Muscle of leg (tissue), 11 donors: ENCODE measurements around the gene PTPN1. TPM values are rescaled to one million over a fixed set of nuclear protein-coding genes. Genes with fewer than 3 reads are reported as not detected.
"Not testable (repeated sequence)": the region's sequence is repeated elsewhere in the genome, so short reads cannot be mapped to it uniquely, and the experiment has no call there.

Experiments
- DNase-seq: peaks from one replicate; pipeline ENCODE4 v3.0.0; 2013
- H3K27ac ChIP-seq: one replicate; pipeline ENCODE4 v1.5.1; 2013; ENCODE audit warnings: mild to moderate bottlenecking, low read length, control low read depth
- H3K27me3 ChIP-seq: one replicate; pipeline ENCODE4 v1.6.1; 2013; ENCODE audit warnings: low read length; ENCODE audit not compliant: control insufficient read depth, insufficient read depth
- H3K36me3 ChIP-seq: one replicate; pipeline ENCODE4 v1.6.1; 2013; ENCODE audit warnings: low read length; ENCODE audit not compliant: control insufficient read depth, insufficient read depth
- H3K4me1 ChIP-seq: one replicate; pipeline ENCODE4 v1.6.1; 2013; ENCODE audit warnings: low read length; ENCODE audit not compliant: control insufficient read depth, insufficient read depth
- H3K4me3 ChIP-seq: one replicate; pipeline ENCODE4 v1.5.1; 2013; ENCODE audit warnings: low read length, control low read depth
- H3K9me3 ChIP-seq: replicated peaks from 2 replicates; pipeline ENCODE4 v1.6.1; 2013; ENCODE audit warnings: low read depth, low read length; ENCODE audit not compliant: control insufficient read depth
- WGBS: methylation state at CpG from one replicate; pipeline ENCODE4 v1.1.5; 2013; ENCODE audit warnings: missing lambda C conversion rate; ENCODE audit not compliant: insufficient coverage; 5-methylcytosine and 5-hydroxymethylcytosine counted together
- polyA plus RNA-seq, 8 donors: library from polyadenylated mRNA; unstranded; fragments of 120-200 nt; gene quantifications; one replicate each; pipeline versions ENCODE4 v1.2.1 to v1.2.3, GENCODE V29; 2013; ENCODE audit warnings: inconsistent platforms in 1 of 8, low replicate concordance in 1 of 8; ENCODE audit not compliant: insufficient read length in 8 of 8, insufficient read depth in 1 of 8
- total RNA-seq: library from RNA; stranded (reverse); fragments of 120-200 nt; gene quantifications from one replicate; pipeline ENCODE4 v1.2.4, GENCODE V29; 2013

Gene PTPN1
- total and polyA plus RNA-seq, 9 donors, result 12.5 to 22.5 (median 18.4) TPM

DNA sequence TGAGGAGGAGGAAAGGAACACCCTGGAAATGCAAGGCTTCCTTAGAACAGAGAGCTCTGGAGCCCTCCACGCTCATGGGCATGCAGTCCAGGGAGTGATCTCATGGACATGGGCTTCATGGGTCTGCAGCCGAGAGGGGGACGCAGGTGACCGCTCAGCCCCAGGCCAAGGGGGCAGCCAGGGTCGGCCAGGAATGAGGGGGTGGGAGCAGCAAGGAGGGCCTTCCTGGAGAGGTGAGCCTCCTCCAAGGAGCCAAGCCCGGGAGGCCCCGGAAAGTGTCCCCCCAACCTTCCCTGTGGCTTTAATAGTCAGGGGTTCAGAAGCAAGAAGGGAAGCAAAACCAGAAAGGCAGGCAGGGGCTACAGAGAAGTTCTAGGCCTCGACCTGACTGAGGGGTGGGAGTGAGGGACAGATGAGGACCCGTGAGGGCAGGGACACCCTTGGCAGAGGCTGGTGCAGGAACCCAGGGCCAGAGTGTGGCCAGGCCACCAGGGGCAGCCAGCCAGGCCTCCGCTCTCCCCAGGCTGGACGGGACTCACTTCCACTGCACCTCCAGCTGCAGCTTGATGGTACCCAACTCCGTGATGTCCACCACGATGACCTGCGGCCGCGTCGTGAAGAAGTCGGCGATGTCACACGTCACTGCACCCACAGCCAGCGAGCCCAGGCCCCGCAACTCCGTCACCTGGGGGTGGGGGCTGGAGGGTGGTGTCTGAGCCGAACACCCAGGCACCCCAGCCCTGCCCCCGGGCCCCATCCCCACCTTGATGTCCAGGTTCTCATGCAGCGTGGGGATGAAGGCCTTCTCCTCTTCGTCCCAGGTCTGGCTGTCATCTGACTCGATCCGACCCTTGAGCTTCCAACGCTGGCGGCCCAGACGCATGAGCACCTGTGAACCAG is 97.9 kb downstream of the PTPN1 start:
- Histone ChIP-seq H3K27me3 (no peaks in the 10 kb centered on the region), H3K27ac (no peak overlapping the region), H3K36me3 (no peaks in the 10 kb centered on the region), H3K9me3 (no peaks in the 10 kb centered on the region), H3K4me1 (no peaks in the 10 kb centered on the region), H3K4me3 (no peak overlapping the region)
- DNase-seq, result no peak
- WGBS, result 86% methylated on average over 23 of the region's 32 CpGs

DNA sequence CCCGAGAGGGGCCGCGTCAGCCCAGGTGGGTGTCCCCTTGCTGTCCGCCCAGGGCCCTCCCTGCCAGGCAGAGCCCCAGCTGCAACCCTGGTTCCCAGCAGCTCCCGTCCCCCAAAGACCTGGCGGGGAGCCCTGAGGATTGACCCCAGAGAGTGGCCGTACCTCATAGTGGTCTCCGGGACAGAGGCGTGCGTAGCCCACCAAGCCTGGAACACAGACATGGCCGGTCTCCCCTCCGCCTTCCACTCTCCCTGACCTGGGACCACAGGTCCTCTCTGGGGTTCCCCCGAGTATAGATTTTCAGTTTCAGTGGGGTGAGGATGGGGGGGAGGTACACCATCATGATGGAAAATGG is 98.5 kb downstream of the PTPN1 start:
- Histone ChIP-seq H3K36me3 (no peaks in the 10 kb centered on the region), H3K4me3 (no peak overlapping the region), H3K4me1 (no peaks in the 10 kb centered on the region), H3K9me3 (no peaks in the 10 kb centered on the region), H3K27me3 (no peaks in the 10 kb centered on the region), H3K27ac (no peak overlapping the region)
- WGBS, result 93% methylated on average over 10 of the region's 13 CpGs
- no peak for DNase-seq

DNA sequence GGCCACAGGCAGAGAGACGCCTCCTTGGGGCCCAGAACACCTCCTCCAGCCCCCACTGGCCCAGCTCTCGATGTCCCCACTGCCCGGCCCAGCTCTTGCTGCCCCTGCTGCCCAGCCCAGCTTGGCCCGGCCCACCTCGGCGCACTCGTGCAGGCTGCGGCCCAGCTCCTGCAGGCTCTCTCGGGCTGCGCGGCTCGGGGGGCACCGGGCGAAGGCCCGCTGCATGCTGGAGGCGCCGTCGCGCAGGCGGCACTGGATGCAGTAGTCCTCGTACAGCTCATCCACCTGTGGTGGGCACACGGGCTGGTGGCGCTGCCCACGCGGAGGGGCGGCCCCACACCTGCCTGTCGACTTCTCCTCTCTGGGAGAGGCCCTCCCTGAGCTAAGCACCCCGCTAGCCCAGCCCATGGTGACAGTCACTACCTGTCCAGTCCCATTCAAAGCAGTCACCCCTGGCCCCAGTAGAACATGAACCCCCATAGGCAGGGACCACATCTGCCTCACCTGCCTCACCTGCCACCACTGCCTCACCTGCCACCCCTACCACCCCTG is 99.3 kb downstream of the PTPN1 start:
- WGBS, result 89% methylated on average over 28 of the region's 28 CpGs
- H3K4me1 ChIP-seq, result no peaks in the 10 kb centered on the region
- no peak for DNase-seq
- H3K27me3 ChIP-seq, result no peaks in the 10 kb centered on the region
- no peak overlapping the region for H3K4me3 ChIP-seq
- H3K36me3 ChIP-seq, result no peaks in the 10 kb centered on the region
- no peak overlapping the region for H3K27ac ChIP-seq
- no peaks in the 10 kb centered on the region for H3K9me3 ChIP-seq

DNA sequence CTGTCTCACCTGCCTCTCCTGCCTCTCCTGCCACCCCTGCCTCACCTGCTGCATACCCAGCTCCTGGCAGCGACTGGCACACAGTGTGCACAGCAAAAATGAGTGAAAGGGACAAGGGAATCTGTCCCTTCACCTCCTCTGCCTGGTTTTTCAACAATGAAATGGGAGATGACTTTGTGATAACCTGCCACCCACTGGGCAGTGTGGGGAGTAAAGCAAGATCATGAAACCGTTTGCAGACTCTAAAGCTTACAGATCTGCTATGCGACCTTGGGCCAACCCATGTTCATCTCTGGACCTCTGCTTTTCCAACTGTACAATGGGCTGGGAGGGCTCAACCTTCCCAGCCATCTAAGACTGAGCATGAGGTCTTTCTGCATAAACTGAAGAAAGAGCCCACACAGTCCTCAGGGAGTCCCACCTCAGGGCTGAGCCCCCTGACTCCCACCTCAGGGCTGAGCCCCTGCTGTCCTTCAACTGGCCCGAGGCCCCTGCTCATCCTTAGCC is 100.1 kb downstream of the PTPN1 start:
- no peaks in the 10 kb centered on the region for H3K4me1 ChIP-seq
- WGBS, result 43% methylated on average over 3 of the region's 4 CpGs
- no peak overlapping the region for H3K4me3 ChIP-seq
- no peak overlapping the region for H3K27ac ChIP-seq
- H3K27me3 ChIP-seq, result no peaks in the 10 kb centered on the region
- no peak for DNase-seq
- no peaks in the 10 kb centered on the region for H3K36me3 ChIP-seq
- H3K9me3 ChIP-seq, result no peaks in the 10 kb centered on the region

DNA sequence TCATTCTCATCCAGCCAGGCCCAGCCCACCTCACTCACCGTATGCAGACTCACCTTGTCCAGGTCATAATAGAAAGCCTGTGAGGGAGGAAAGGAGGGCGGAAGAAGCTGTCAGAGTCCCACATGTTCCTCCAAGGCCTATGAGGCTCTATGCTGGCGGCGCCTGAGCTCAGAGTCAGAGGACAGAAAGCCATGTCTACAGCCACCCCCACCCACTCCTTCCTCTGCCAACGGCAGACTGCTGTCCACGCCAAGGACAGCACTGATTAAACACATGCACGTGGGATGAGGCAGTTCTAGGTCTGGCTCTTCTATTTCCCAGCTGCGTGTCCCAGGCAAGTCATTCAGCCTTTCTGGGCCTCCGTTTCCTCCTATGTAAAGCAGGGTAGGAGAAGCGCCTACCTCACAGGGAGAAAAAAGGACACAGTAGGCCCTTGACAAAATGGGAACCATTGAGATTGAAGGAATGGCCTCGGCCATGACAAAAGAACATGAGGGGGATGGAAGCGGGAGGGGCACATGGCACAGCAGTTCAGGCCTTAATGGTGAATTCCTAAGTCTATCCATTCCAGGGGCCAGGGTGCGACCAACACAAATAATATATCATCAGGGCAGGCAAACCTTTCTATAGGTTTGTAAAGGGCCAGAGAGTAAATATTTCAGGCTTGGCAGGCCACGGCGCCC is 101.1 kb downstream of the PTPN1 start:
- H3K9me3 ChIP-seq, result no peaks in the 10 kb centered on the region
- H3K4me3 ChIP-seq, result no peak overlapping the region
- peak; percentile 38 for DNase-seq
- no peaks in the 10 kb centered on the region for H3K27me3 ChIP-seq
- H3K27ac ChIP-seq, result no peak overlapping the region
- WGBS, result 50% methylated on average over 8 of the region's 15 CpGs
- no peaks in the 10 kb centered on the region for H3K4me1 ChIP-seq
- H3K36me3 ChIP-seq, result no peaks in the 10 kb centered on the region

DNA sequence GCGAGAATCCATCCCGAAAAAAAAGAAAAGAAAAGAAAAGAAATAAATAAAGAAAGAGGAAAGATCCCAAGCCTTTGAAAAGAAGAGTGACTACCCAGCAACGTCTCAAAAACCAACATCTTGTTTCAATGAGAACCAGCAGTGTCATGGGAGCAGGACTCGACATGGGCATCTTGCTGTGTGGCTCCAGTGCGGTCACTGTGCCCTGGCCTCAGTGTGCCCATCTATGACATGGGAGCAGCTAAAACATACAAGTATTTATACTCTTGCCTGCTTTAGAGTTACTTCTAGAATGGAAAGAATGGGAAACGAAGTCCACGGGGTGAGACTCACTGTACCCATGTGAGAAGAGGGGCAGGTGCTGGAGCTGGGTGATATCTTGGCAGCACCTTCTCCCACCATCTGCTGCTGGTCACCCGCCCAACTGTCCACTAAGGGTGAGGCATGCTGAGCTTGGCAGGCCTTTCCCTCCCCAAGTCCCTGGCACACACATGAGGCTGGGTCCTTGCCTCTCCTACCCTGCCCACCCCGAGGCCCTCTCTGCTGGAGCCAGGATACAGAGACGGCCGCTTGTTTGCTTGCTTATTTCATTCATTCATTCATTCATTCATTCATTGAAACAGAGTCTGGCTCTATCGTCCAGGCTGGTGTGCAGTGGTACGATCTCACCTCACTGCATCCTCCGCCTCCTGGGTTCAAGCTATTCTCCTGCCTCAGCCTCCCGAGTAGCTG is 103.4 kb downstream of the PTPN1 start:
- H3K36me3 ChIP-seq, result no peaks in the 10 kb centered on the region
- no peaks in the 10 kb centered on the region for H3K4me1 ChIP-seq
- DNase-seq, result no peak
- H3K4me3 ChIP-seq, result no peak overlapping the region
- no peaks in the 10 kb centered on the region for H3K9me3 ChIP-seq
- no peaks in the 10 kb centered on the region for H3K27me3 ChIP-seq
- 93% methylated on average over 10 of the region's 15 CpGs for WGBS
- H3K27ac ChIP-seq, result no peak overlapping the region

DNA sequence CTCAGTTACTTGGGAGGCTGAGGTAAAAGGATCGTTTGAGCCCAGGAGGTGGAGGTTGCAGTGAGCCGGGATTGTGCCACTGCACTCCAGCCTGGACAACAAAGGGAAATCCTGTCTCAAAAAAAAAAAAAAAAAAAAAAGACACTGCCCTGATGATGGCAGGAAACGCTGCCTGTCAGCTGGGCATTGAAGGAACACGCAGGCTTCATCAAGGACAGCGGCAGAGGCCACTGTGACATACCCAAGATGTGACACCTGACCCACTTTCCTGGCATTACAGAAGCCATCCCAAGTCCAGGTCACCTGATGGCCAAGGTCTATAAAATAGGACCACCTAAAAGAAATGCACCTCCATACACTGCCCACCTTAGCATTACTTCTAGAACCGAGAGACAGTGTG is 105.2 kb downstream of the PTPN1 start:
- 100% methylated on average over 5 of the region's 6 CpGs for WGBS

DNA sequence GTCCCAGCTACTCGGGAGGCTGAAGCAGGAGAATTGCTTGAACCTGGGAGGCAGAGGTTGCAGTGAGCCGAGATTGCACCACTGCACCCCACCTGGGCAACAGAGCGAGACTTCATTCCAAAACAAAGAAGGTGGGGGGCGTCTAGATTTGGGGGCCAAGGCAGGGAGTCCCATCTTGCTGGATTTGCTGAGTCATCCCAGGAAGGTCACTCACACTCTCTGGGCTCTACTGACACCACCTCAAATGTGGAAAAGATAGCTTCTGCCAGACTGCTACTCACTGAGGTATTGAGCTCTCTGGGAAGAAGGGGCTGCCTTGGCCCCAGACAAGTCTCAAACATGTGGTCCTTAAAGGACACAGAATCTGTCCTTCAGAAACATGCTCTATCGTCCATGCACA is 106.8 kb downstream of the PTPN1 start:
- peaks cover 9% of the 10 kb centered on the region for H3K9me3 ChIP-seq
- no peaks in the 10 kb centered on the region for H3K27me3 ChIP-seq
- 95% methylated on average over 4 of the region's 5 CpGs for WGBS
- H3K4me1 ChIP-seq, result no peaks in the 10 kb centered on the region
- no peak overlapping the region for H3K4me3 ChIP-seq
- H3K27ac ChIP-seq, result no peak overlapping the region
- no peaks in the 10 kb centered on the region for H3K36me3 ChIP-seq
- DNase-seq, result no peak

More for the DNA sequence above, 105.2 kb downstream of the PTPN1 start:
- no peak for DNase-seq
- Histone ChIP-seq H3K27ac (no peak overlapping the region), H3K4me1 (no peaks in the 10 kb centered on the region), H3K9me3 (no peaks in the 10 kb centered on the region), H3K4me3 (no peak overlapping the region), H3K27me3 (no peaks in the 10 kb centered on the region), H3K36me3 (no peaks in the 10 kb centered on the region)

DNA sequence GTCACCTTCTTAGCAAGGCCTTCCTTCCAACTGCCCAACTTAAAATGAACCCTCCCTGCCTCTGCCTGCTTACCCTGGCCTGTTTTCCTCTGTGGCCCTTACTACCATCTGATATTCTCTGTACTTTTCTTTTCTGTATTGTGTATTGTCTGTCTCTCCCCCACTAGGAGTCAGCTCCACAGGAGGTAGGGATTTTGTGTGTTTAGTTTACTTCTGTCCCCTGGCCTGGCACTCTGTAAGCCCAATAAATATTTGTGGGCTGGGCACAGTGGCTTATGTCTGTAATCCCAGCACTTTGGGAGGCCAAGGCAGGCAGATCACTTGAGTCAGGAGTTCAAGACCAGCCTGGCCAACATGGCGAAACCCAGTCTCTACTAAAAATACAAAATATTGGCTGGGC is 108.4 kb downstream of the PTPN1 start:
- H3K27me3 ChIP-seq, result no peaks in the 10 kb centered on the region
- H3K36me3 ChIP-seq, result no peaks in the 10 kb centered on the region
- H3K27ac ChIP-seq, result no peak overlapping the region
- no peaks in the 10 kb centered on the region for H3K4me1 ChIP-seq
- no peak overlapping the region for H3K4me3 ChIP-seq
- H3K9me3 ChIP-seq, result peaks cover 9% of the 10 kb centered on the region
- 100% methylated on average over 1 of the region's 1 CpG for whole genome bisulfite sequencing
- DNase-seq, result no peak

DNA sequence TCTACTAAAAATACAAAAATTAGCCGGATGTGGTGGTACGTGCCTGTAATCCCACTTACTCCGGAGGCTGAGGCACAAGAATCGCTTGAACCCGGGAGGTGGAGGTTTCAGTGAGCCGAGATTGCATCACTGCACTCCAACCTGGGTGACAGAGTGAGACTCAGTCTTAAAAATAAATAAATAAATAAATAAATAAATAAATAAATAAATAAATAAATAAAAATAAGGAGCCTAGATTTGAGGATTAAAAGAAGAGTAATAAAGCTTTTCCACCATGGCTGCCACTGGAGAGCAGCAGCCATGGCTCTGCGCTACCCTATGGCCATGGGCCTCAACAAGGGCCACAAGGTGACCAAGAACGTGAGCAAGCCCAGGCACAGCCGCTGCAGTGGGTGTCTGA is 110.3 kb downstream of the PTPN1 start:
- WGBS, result 100% methylated on average over 3 of the region's 9 CpGs
- not testable (repeated sequence) for H3K36me3 ChIP-seq, H3K4me1 ChIP-seq, H3K27me3 ChIP-seq, DNase-seq, H3K9me3 ChIP-seq, H3K4me3 ChIP-seq, H3K27ac ChIP-seq
